Measurements from ENCODE around the gene SLC41A1. TPM values are rescaled to one million over a fixed set of nuclear protein-coding genes. Genes with fewer than 3 reads are reported as not detected.

The SLC41A1 gene
- total RNA-seq, 1 experiment from 2014 or later = 16.1 TPM

DNA sequence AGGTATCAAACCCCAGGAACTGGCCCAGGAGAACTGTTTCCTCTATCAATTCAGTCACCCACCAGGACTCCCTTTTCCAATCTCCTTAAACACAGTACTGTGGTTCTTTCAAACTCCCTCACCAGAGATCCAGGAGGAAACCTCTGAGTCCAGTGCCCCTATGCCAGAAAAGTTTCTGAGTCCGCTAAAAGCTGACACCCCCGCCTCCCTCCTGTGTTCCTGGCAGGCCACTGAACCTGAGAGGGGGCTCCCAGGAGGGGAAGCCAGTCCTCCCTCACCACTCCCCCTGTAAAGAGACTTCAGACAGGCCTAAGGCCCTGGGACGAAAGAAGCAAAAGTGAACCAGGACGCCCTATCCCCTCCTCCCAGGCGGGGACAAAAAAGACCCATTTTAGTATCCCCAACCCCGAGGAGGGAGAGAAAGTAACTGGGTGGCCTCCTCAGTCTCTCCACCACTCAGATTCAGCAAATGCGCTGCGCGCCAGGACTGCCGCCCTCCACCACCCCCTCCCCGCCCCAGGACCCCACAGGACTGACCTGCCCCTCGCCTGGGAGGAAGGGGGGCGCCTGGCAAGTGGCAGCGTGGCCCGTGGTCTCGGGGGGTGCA lies 624 bp downstream of the SLC41A1 start:
- peak; percentile 33 for DNase-seq (ENCODE audit: low spot score)
- Histone ChIP-seq H3K9me3 (ENCODE audit: low read depth, low read length, poor library complexity, severe bottlenecking) (no peaks in the 10 kb centered on the region), H3K36me3 (ENCODE audit: insufficient read depth, low read length, poor library complexity, severe bottlenecking) (peaks cover 7% of the 10 kb centered on the region), H3K27me3 (replicated peaks; ENCODE audit: insufficient read depth, low read depth, low read length, poor library complexity) (peaks cover 1% of the 10 kb centered on the region), H3K4me3 (ENCODE audit: low read depth, low read length, poor library complexity, severe bottlenecking) (peak overlapping the region; percentile 84), H3K4me1 (ENCODE audit: insufficient read depth, low read length, poor library complexity, severe bottlenecking) (peaks cover 20% of the 10 kb centered on the region), H3K27ac (ENCODE audit: low read depth, low read length, poor library complexity, severe bottlenecking) (peak overlapping the region; percentile 74)
- TF ChIP-seq, protein P1, sequence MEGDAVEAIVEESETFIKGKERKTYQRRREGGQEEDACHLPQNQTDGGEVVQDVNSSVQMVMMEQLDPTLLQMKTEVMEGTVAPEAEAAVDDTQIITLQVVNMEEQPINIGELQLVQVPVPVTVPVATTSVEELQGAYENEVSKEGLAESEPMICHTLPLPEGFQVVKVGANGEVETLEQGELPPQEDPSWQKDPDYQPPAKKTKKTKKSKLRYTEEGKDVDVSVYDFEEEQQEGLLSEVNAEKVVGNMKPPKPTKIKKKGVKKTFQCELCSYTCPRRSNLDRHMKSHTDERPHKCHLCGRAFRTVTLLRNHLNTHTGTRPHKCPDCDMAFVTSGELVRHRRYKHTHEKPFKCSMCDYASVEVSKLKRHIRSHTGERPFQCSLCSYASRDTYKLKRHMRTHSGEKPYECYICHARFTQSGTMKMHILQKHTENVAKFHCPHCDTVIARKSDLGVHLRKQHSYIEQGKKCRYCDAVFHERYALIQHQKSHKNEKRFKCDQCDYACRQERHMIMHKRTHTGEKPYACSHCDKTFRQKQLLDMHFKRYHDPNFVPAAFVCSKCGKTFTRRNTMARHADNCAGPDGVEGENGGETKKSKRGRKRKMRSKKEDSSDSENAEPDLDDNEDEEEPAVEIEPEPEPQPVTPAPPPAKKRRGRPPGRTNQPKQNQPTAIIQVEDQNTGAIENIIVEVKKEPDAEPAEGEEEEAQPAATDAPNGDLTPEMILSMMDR (conservative IDR thresholded peaks at IDR 0.05; ENCODE audit: low read depth, low read length) = no peak
- no peak for TF ChIP-seq EZH2 (IDR thresholded peaks at IDR 0.05; ENCODE audit: borderline replicate concordance, low read depth, low read length, poor library complexity, severe bottlenecking)
- CTCF ChIA-PET = no interaction called here
- intact Hi-C loops (cut with micrococcal nuclease; ENCODE audit: unreplicated experiment) = loop anchor here (2.0 kb wide), 1 partner anchor 64 kb away; no protein-coding TSS in a partner anchor
- POLR2A ChIA-PET (ENCODE audit: low non-redundant PET) = no interaction called here
- BruUV-seq (replicated peaks) = TSS peak; percentile 57

DNA sequence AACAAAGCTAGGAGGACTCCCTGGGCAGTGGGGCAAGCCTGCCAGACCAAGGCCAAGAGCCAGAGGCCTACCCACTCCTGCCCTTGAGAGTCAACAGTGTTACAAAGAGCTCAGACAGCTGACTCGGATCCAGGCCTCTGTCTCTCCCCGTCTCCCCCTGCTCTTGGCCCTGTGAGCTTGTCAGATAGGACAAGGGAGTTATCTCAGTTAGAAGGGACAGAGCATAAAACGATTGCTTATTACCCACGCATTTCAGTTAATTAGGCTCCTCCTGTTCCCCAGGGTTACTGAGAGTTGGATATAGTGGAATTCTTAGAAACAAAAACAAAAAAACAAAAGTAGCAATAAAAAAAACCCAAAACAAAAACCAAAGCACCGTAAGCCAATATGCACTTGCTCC lies 1.3 kb downstream of the SLC41A1 start:
- Histone ChIP-seq H3K27me3 (replicated peaks; ENCODE audit: insufficient read depth, low read depth, low read length, poor library complexity) (no peaks in the 10 kb centered on the region), H3K4me1 (ENCODE audit: insufficient read depth, low read length, poor library complexity, severe bottlenecking) (peaks cover 20% of the 10 kb centered on the region), H3K9me3 (ENCODE audit: low read depth, low read length, poor library complexity, severe bottlenecking) (no peaks in the 10 kb centered on the region), H3K36me3 (ENCODE audit: insufficient read depth, low read length, poor library complexity, severe bottlenecking) (peaks cover 7% of the 10 kb centered on the region), H3K4me3 (ENCODE audit: low read depth, low read length, poor library complexity, severe bottlenecking) (peak overlapping the region; percentile 84), H3K27ac (ENCODE audit: low read depth, low read length, poor library complexity, severe bottlenecking) (no peak overlapping the region)
- CTCF ChIA-PET = interaction anchor here (1.0 kb wide), 1 partner anchor 154 kb away, joined by 3 read pairs; no protein-coding TSS in a partner anchor
- DNase-seq (ENCODE audit: low spot score) = no peak
- TF ChIP-seq, protein P1 (conservative IDR thresholded peaks at IDR 0.05; ENCODE audit: low read depth, low read length) = no peak
- no peak for TF ChIP-seq EZH2 (IDR thresholded peaks at IDR 0.05; ENCODE audit: borderline replicate concordance, low read depth, low read length, poor library complexity, severe bottlenecking)
- intact Hi-C loops (cut with micrococcal nuclease; ENCODE audit: unreplicated experiment) = loop anchor here (2.0 kb wide), 1 partner anchor 63 kb away; no protein-coding TSS in a partner anchor
- POLR2A ChIA-PET (ENCODE audit: low non-redundant PET) = no interaction called here
- BruUV-seq (replicated peaks) = no TSS peak

DNA sequence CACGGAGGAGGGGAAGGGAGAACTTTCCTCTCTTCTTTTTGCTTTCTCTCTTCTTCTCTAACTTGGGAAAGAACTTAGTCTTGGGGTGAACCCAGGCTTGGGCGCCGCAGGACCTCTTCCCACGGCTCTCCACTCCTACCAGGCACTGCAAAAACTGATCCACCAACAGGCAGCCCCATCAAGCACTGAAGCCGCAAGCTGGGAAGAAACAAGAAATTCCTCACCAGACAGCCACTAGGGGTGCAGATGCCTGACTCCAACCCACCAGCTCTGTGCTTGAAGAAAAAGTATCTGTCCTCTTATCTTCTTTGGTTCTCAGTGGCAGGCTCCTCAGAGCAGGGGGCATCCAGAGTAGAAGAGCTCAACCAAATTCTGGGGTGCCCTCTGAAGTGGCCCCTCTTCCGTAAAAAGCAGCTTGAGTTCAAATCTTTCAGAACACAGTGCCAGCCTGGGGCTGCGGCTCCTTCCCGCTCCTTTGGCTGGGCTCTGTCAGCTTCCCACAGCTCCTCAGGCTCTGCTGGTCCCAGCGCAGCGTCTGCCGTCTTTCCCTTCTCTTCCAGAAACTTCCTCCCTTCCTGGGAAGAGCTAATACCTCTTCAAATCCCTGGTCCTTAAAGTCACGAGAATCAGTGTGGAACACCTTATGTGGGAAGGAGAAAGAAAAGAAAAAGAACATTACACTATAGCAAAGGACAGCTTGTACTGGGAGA lies 2.4 kb downstream of the SLC41A1 start:
- POLR2A ChIA-PET (ENCODE audit: low non-redundant PET) = interaction anchor here (0.6 kb wide), 1 partner anchor 704 kb away, joined by 4 read pairs; no protein-coding TSS in a partner anchor
- CTCF ChIA-PET = interaction anchor here (1.1 kb wide), 1 partner anchor 167 kb away, joined by 3 read pairs; no protein-coding TSS in a partner anchor
- no peaks in the 10 kb centered on the region for H3K27me3 ChIP-seq (replicated peaks; ENCODE audit: insufficient read depth, low read depth, low read length, poor library complexity)
- TF ChIP-seq, protein P1 (conservative IDR thresholded peaks at IDR 0.05; ENCODE audit: low read depth, low read length) = peak; percentile 50
- no peak for TF ChIP-seq EZH2 (IDR thresholded peaks at IDR 0.05; ENCODE audit: borderline replicate concordance, low read depth, low read length, poor library complexity, severe bottlenecking)
- peaks cover 20% of the 10 kb centered on the region for H3K4me1 ChIP-seq (ENCODE audit: insufficient read depth, low read length, poor library complexity, severe bottlenecking)
- peaks cover 7% of the 10 kb centered on the region for H3K36me3 ChIP-seq (ENCODE audit: insufficient read depth, low read length, poor library complexity, severe bottlenecking)
- intact Hi-C loops (cut with micrococcal nuclease; ENCODE audit: unreplicated experiment) = no loop called here
- no peak overlapping the region for H3K4me3 ChIP-seq (ENCODE audit: low read depth, low read length, poor library complexity, severe bottlenecking)
- H3K27ac ChIP-seq (ENCODE audit: low read depth, low read length, poor library complexity, severe bottlenecking) = no peak overlapping the region
- peak; percentile 47 for DNase-seq (ENCODE audit: low spot score)
- BruUV-seq (replicated peaks) = no TSS peak
- H3K9me3 ChIP-seq (ENCODE audit: low read depth, low read length, poor library complexity, severe bottlenecking) = no peaks in the 10 kb centered on the region

Data from A673 (cell line).